Epithelial cell of prostate (primary cell): ENCODE data around the gene RPL32.
"Not testable (repeated sequence)": the region's sequence is repeated elsewhere in the genome, so short reads cannot be mapped to it uniquely, and the experiment has no call there.

Source experiments
- DNase-seq: peaks from one replicate; pipeline ENCODE4 v3.0.0-alpha.2; 2011; ENCODE audit warnings: low read depth, low spot score
- H3K27ac ChIP-seq: fragments of 450-650 bp; 2 replicates; pipeline ENCODE4 v1.5.1; 2017; ENCODE audit warnings: mild to moderate bottlenecking

RPL32 gene

DNA sequence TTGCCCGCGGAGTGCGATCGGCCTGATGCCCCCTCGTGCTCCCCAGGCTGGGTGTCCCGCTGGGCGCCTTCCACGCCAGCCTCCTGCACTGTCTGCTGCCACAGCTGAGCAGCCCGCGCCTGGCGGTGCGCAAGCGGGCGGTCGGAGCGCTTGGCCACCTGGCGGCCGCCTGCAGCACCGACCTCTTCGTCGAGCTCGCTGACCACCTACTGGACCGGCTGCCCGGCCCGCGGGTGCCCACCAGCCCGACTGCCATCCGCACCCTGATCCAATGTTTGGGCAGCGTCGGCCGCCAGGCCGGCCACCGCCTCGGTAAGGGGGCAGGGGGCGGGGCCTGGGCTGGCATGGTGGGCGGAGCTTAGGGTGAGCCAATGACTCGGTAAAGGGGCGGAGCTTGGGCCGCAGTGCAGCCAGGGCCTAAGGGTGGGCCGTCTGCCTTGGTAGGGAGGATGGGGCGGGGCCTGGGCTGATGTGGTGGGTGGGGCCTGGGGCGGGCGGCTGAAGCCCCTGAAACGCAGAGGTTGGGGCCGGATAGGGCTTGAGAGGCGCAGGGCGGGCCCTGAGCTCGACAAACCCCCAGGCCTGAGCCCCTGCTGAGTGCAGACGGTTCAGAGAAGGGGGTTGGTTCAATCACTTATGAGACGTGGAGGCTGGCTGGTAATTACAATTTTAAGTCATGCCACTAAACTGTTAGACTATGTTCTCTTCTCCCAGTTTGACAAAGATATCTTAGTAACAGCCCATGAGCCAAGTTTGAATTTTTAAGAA lies 31.2 kb downstream of the RPL32 start:
- no peak overlapping the region for H3K27ac ChIP-seq

DNA sequence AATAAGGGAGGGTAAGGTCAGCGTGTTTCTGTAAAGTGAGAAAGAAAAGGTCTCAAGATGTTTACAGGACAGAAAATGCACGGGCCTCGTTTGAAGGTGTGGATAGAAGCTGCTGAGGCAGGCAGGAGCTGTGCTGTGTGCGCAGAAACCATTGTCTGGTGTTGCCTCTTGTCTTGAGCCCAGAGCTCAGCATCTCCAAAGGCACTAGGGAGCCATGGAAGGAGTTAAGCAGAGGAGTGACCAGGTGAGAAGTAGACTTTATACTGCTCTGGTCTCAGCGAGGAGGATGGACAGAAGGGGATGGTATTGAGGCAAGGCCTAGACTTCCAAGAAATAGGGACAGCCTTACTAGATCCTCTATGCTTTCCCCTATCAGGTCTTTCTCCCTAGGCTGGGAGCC lies 31.9 kb downstream of the RPL32 start:
- DNase-seq = no peak
- no peak overlapping the region for H3K27ac ChIP-seq

More for the DNA sequence above, 31.2 kb downstream of the RPL32 start:
- DNase-seq = no peak

DNA sequence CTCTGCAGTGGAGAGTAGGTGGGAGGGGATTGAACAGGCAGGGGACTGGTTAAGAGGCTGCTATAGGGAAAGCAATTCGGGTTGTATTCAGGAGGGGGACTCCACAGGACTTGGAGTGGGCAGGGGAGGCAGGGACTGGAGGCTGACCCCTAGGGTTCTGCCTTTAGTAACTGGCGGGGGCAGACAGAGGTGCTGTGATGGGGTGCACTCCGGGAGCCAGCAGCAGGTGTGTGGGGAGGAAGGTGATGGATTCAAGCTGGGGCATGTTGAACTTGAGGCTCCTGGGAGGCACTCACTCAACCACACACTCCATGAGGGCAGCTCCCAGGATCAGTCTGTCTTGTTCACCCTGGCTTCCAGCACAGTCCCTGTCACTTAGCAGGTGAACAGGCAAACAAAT lies 32.4 kb downstream of the RPL32 start:
- no peak for DNase-seq
- H3K27ac ChIP-seq = no peak overlapping the region

DNA sequence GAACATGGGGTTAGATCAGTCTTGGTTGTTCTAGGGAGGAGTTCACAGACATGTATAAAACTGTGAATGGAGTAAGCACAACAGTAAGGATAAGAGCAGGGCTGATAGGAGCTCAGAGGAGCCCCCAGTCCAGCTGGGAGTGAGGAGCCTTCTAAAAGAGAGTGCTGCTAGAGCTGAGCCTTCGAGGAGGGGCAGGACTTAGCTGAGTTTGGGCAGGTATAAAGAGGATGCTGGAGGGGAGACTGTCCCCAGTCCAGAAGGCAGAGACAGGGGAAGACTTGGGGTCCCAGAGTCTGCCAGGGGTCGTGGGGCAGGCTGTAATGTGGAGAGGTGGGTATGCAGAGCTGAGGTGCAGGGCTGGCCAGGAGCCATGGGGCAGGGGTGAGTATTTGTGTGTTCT lies 32.8 kb downstream of the RPL32 start:
- no peak for DNase-seq
- H3K27ac ChIP-seq = no peak overlapping the region

DNA sequence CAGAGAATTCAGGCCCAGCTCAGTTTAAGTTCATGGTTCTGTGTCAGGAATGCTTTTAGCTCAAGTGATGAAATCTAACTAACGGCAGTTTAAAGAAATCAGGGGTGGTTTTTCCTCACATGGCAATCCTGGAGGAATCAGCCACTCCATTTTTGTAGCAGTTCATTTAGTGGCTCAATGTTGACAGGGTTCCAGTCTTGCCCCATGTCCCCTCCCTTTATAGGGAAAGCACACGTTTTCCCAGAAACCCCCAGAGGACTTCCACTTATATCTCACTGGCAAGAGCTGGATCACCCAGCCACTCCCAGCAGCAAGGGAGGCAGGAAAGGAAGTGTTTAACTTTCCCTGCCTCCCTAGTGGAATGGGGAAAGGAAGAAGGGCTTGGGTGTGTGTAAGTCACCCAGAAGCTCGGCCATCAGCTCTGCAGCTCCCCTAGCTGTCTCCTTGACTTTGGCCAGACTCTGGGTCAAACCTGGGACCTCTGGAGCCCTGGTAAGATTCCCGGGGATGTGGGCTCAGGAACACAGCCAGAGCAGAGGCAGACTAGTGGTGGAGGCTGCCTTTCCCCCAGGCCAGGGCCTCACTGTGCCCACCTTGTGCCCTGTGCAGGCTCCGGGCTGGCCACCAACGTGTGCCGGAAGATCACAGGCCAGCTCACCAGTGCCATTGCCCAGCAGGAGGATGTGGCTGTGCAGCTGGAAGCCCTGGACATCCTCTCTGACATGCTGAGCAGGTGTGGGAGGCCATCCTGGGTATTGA lies 33.6 kb downstream of the RPL32 start:
- DNase-seq = no peak

DNA sequence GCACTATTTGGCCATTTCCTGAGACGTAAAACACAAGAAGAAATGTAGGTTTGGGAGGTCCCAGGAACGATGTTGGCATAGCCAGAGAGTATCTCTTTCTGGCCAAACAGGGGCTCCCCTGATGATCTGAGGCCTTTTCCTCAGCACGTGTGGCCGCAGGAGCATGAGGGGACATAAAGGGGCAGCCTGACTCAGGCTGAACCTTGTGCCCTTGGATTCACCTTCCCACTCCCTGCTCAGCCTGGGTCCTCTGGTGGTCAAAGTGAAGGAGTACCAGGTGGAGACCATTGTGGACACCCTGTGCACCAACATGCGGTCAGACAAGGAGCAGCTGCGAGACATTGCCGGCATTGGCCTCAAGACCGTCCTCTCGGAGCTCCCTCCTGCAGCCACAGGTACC lies 34.3 kb downstream of the RPL32 start:
- H3K27ac ChIP-seq = no peak overlapping the region
- DNase-seq = no peak

More for the DNA sequence above, 33.6 kb downstream of the RPL32 start:
- no peak overlapping the region for H3K27ac ChIP-seq

DNA sequence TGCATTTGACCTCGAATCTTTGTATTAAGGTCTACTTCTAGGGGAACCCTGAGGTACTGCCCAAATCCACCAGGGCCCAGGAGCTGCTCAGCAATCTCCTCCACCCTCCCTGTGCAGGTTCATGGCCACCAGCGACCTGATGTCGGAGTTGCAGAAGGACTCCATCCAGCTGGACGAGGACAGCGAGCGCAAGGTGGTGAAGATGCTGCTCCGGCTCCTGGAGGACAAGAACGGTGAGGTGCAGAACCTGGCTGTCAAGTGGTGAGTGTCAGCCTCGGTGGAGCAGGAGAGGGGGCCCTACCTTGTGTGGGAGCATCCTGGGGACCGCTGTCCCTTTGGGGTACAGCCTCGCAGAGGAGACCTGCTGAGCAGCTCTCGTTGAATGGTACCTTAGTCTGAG lies 38.0 kb downstream of the RPL32 start:
- DNase-seq = no peak
- no peak overlapping the region for H3K27ac ChIP-seq

DNA sequence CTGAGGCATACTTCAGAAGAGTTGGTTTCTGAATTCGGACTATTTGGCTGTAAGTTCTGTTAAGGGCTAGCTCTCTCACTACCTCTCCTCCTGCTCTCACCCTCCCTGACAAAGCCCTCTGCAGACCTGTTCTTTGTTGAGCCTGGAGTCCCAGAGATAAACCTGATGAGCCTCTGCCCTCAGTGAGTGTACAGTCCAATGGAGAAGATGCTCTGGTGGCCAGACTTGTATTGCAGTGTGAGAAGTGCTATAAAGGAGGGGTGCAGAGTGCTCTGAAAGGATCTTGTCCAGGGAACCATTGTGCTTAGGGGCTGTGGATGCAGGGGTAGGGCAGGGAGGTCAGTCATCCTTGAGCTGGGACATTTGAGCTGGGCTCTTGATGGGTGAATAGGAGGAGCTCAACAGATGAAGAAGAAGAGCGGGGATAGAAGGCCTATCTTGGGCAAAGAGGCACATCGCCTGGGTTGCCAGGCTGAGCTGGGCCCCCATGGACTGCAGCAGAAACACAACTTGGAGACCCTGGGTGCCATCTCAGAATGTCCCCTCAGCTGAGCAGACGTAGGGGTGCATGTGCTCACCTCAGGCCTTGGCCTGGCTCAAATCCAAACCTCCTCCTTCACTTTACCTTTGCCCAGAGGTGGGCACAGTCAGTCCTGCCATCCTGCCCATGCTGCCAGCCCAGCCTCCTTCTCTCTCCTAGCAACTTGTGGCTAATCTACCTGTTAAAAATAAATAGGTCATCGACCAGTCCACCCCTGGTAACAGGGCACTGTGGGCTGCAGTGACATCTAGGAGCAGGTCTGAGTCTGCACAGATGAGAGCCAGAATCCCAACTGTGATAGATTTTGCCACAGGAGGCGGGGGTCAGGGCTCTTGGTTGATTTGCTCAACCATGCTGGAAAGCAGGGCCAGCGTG lies 41.6 kb downstream of the RPL32 start:
- DNase-seq = no peak
- no peak overlapping the region for H3K27ac ChIP-seq

DNA sequence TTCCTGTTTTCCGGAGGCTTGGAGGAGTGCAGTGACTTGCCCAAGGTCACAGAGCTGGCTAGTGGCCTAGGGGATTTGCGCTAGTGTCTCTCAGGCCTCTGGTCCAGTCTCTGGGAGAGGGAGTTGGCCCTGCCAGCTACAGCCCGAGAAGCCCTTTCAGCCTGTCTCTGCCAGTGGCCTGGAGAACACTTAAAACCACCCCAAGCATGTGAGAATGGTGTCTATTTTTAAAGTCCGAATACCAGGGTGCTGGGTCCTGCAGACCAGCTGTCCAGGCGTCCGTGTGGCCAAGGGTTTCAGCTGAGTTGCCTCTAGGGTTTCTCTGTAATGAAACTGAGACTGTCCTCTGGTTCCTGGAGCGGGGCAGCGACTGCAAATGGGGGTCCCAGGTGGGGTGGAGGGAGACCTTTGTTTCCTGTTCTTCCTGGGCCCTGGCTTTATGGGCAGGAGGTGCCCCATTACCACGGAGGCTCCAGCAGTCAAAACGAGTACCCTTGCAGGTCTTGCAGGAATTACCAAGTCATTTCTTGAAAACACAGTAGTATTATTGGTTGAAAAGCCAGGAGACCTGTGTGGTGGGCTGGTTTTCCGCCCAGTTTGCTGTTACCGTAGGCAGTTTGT lies 42.7 kb downstream of the RPL32 start:
- no peak overlapping the region for H3K27ac ChIP-seq
- DNase-seq = no peak

DNA sequence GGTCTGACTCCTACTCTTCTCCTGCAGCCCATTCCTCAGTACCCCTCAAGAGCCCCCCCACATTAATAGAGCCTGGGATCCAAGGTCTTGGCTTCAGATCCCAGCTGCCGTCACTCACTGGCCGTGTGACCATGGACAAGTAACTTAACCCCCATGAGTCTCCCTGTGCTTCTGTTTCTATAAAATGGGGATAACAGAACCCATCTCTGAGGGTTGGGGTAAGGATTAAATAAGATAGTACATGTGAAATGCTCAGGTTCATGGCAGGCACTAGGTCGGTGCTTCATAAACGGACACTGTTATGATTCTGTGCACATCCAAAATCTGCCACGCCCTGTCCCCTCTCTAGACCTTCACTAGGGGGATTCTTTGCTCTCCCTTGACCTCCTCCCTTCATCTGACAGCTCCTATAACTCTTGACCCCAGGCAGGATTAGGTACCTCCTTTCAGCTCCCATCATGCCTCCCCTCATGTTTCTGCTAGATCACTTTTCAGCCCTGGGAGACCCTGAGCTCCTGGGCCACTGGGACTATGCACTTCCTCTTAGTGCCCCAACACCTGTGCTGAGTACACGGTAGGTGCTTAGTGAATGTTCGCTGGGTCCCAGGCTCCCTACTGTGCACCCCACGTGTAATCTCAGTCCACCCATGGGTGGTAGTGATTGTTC lies 43.3 kb downstream of the RPL32 start:
- no peak for DNase-seq
- H3K27ac ChIP-seq = no peak overlapping the region

DNA sequence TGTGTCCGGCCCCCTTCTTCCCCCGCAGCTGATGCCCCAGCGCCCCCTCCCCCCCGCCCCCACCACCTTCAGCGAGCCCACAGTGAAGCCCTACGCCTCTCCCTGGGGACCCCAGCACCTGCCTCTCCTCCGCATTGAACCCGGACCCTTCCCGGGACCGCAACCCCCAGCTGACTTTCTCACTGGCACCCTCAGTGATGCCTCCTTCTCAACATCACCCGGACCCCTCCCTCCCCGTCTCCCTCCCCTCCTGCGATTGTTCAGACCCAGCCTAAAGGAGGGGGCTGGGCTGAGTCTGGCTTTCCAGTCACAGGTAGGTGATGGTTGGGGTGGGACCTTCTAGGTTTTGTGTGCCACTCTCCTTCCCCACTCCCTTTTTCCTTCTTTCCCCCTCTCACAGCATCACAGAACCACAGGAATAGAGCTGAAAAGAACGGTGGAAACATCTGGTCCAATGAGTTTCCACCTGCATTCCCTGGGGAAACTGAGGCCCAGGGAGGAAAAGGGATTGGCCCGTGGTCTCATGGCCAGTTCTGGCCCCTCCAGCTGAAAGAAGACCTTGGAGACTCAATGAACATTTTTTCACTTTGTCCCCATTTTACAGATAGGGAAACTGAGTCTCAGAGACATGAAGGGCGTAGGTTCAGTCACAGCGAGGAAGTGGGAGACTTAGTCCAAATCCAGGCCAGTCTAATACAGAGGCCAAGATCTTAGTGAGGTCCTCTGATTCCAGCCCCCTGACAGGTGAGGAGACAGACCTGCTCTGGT lies 44.1 kb downstream of the RPL32 start:
- no peak for DNase-seq
- no peak overlapping the region for H3K27ac ChIP-seq

DNA sequence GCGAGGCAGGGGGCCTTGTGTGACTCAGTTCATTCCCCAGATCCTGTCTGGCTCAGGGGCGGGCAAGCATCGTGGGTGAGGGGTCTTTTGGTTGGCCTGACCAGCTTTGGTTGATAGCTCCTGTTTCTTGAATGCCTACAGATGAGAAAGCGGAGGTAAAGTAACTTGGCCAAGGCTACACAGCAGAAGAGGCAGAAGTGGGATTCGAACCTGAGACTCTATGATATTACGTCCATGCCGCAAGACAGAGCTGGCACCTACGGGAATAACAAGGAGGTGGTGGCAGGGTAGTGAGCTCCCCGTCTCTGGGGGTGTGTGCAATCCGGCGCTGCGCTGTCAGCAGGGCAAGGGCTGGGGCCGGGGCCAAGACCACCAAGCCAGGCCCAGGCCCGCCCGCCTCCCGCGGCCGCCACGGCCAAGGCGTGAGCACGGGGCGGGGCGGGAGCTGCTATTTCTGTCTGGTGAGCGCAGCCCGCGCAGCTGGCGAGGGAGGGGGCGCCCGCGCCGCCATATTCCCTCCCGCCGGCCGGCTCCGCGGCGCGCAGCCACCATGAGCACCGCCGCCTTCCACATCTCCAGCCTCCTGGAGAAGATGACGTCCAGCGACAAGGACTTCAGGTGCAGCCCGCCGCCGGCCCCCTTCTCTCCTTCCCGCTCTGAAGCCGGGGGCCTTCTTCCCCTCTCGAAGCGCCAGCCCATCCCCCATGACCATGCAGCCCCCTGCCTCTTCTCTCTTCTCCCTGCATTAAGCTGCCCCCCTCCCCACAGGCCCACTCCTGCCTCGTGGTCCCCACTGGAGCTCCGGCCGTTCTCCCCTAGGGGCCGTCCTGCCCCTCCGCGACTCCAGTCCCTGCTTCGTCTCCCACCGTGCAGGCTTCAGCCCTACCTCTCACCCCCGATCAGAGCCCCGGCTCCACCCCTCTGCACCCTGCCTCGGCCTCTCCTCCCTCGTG lies 44.9 kb downstream of the RPL32 start, which contains the start of gene CAND2:
Gene CAND2 (plus strand): TSS at position 510 of the 953 bp plus-strand sequence. CDS start 41 bp downstream, at position 551.
- DNase-seq = no peak
- no peak within 1 kb of the TSS for H3K27ac ChIP-seq

DNA sequence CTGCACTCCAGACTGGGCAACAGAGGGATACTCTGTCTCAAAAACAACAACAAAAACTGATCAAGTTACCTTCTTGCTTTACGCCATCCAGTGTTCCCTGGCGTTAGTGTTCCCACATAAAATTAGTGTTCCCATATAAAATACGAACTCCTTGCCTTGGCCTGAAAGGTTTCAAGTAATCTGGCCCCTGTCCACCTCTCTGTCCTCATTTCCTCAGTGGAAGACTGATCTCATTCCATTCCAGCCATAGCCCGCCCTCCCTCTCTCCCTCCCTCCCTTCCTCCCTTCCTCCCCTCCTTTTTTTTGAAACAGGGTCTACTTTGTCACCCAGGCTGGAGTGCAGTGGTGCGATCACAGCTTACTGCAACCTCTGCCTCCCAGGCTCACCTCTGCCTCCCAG lies 47.7 kb downstream of the RPL32 start:
- DNase-seq = no peak
- H3K27ac ChIP-seq = no peak overlapping the region

DNA sequence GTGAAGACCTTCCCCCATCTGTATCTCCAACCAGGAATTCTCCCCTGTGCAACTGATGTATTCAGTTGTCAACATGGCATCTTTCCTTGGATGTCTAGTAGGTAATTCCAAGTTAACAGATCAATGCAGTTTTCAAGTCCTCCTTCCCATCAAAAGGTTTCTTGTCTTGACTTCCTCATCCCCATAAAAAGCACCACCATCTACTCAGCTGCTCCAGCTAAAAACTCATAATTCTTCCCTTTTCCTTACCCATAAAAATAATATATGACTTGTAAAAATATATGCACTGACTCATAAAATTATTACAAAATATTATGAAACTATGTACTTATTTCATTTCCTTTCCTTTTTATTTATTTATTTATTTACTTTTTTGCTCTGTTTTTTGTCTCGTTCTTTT lies 49.9 kb downstream of the RPL32 start:
- no peak for DNase-seq

DNA sequence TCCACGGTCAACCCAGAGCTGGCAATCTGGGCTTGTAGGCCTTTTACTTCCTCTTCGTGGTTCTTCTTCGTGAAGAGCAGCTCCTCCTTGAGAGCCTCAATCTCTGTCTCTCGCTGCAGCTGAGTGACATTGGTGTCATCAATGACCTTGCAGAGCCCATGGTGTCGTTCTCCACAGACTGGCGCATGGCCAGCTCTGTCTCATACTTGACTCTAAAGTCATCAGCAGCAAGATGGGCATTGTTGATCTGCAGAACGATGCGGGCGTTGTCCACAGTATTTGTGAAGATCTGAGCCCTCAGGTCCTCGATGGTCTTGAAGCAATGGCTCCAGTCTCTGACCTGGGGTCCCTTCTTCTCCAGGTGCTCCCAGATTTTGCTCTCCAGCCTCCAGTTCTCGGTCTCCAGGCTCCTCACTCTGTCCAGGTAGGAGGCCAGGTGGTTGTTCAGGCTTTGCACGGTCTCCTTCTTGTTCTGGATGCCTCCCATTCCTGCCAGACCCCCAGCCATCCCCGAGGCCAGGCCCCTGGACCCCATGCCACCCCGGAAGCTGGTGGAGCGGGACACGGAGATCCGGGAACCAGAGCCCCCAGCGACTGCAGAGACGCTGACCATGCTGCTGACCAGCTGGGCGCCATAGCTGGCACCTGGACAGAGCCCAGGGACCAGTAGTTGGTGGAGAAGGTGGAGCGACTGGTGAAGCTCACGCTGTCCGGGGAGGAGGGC lies 53.2 kb downstream of the RPL32 start:
- DNase-seq = not testable (repeated sequence)

More for the DNA sequence above, 49.9 kb downstream of the RPL32 start:
- no peak overlapping the region for H3K27ac ChIP-seq

DNA sequence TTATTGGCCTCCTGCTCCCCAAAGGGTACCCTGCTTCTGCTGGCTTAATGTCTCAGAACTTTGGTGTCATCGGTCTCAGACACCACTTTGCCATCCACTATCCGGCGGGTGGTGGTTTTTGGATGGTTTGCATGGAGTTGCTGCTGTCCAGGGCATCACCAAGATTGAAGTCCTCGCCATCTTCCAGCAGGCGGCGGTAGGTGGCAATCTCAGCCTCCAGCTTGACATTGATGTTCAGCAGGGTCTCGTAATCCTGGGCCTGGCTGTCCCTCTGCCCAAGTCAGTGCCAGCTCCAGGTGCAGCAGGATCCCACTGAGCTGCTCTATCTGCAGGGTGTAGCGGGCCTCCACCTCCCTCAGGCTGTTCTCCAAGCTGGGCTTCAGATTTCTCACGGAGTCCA lies 54.0 kb downstream of the RPL32 start:
- DNase-seq, H3K27ac ChIP-seq: not testable (repeated sequence)

More for the DNA sequence above, 53.2 kb downstream of the RPL32 start:
- H3K27ac ChIP-seq = not testable (repeated sequence)

DNA sequence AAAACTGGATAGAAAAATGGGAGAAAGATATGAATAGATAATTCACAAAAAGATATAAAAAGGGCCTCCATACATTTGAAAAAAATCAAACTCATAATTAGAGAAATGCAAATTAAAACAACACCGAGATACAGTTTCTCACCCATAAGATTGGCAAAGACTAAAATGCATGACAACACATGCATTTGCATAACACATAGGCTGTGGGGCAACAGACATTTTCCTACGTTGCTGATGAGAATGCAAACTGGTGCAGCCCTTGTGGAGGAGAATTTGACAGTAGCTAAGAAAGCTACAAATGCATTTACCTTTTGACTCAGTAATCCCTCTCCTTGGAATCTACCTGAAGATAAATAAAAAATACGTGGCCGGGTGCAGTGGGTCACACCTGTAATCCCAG lies 56.3 kb downstream of the RPL32 start:
- H3K27ac ChIP-seq = no peak overlapping the region
- DNase-seq = no peak
